SJCRH30 (cell line): ENCODE data around the gene USP7. TPM values are rescaled to one million over a fixed set of nuclear protein-coding genes. Genes with fewer than 3 reads are reported as not detected.
"Not testable (repeated sequence)": the region's sequence is repeated elsewhere in the genome, so short reads cannot be mapped to it uniquely, and the experiment has no call there.

ENCODE experiments used
- DNase-seq, 2 experiments: peaks; one replicate each; pipeline ENCODE4 v3.0.0-alpha.2; 2015 to 2020
- H3K27ac ChIP-seq: fragments of 250-450 bp; sonication (Bioruptor Pico); 2 replicates; pipeline ENCODE4 v1.5.1; 2020; ENCODE audit warnings: mild to moderate bottlenecking, moderate library complexity
- H3K27me3 ChIP-seq: fragments of 250-450 bp; sonication (Bioruptor Pico); 2 replicates; pipeline ENCODE4 v1.5.1; 2020; ENCODE audit warnings: mild to moderate bottlenecking, moderate library complexity
- H3K36me3 ChIP-seq: fragments of 250-450 bp; sonication (Bioruptor Pico); 2 replicates; pipeline ENCODE4 v1.5.1; 2020; ENCODE audit warnings: mild to moderate bottlenecking, moderate library complexity
- H3K4me1 ChIP-seq: fragments of 250-450 bp; sonication (Bioruptor Pico); 2 replicates; pipeline ENCODE4 v1.5.1; 2020; ENCODE audit warnings: mild to moderate bottlenecking, moderate library complexity
- H3K4me3 ChIP-seq: fragments of 250-450 bp; sonication (Bioruptor Pico); 2 replicates; pipeline ENCODE4 v1.5.1; 2020; ENCODE audit warnings: mild to moderate bottlenecking, moderate library complexity
- H3K9me3 ChIP-seq: fragments of 250-450 bp; sonication (Bioruptor Pico); replicated peaks from 2 replicates; pipeline ENCODE4 v1.5.1; 2020; ENCODE audit warnings: mild to moderate bottlenecking, moderate library complexity
- total RNA-seq: library from RNA; depleted of rRNA; stranded (reverse); fragments of >200 nt; shearing (Covaris generic); gene quantifications from 2 replicates; pipeline ENCODE4 v1.2.3, GENCODE V29; 2014

USP7 gene
- total RNA-seq, 1 experiment from 2014 or later: 91.7 TPM

GRCh38 chr16:8989099-8989878 lies 25.6 kb upstream of the USP7 start:
- no peak for DNase-seq
- H3K27ac ChIP-seq: no peak overlapping the region

DNA sequence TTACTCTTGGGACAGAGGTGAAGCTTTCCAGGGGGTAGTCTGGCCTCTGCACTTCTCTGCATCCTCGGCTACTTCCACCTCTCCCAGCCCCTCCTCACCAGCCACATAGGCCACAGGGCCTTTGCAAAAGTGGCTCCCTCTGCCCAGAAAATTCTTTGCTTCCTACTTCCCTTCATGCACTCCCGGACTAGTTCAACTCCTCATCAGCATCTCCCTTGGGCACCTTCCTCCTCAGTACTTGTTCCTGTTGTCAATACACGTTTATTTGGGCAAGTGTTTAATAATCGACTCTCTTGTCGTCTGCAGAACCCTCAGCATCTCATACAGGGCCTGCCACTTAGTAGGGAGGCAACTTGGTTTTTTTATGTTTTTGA lies 23.1 kb upstream of the USP7 start:
- Histone ChIP-seq H3K9me3 (no peaks in the 10 kb centered on the region), H3K27me3 (no peaks in the 10 kb centered on the region), H3K27ac (no peak overlapping the region), H3K4me3 (no peak overlapping the region), H3K36me3 (no peaks in the 10 kb centered on the region), H3K4me1 (no peaks in the 10 kb centered on the region)
- no peak for DNase-seq

More at GRCh38 chr16:8989099-8989878, 25.6 kb upstream of the USP7 start:
- Histone ChIP-seq H3K4me3 (no peak overlapping the region), H3K36me3 (no peaks in the 10 kb centered on the region), H3K4me1 (no peaks in the 10 kb centered on the region), H3K27me3 (no peaks in the 10 kb centered on the region), H3K9me3 (no peaks in the 10 kb centered on the region)

DNA sequence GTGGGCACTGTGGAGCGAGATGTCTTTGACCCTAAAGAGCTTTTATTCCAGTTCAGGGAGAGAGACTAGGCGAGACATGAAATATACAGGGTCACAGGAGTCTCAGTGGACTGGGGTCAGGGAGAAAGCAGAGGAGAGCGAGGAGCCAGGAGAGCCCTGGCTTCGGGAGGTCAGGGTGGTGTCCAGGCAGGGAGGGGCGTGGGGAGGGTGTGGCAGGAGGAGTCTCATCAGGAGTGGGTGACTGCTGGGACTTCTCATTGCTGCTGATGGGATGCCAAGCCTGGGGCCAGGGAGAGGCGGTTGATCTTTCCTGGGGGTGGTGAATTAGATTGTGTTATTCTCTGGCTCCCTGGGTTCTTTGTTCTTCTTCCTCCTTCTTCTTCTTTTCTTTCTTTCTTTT lies 22.4 kb upstream of the USP7 start:
- Histone ChIP-seq H3K9me3 (no peaks in the 10 kb centered on the region), H3K4me1 (no peaks in the 10 kb centered on the region), H3K4me3 (no peak overlapping the region), H3K36me3 (no peaks in the 10 kb centered on the region), H3K27ac (no peak overlapping the region), H3K27me3 (no peaks in the 10 kb centered on the region)
- no peak for DNase-seq

DNA sequence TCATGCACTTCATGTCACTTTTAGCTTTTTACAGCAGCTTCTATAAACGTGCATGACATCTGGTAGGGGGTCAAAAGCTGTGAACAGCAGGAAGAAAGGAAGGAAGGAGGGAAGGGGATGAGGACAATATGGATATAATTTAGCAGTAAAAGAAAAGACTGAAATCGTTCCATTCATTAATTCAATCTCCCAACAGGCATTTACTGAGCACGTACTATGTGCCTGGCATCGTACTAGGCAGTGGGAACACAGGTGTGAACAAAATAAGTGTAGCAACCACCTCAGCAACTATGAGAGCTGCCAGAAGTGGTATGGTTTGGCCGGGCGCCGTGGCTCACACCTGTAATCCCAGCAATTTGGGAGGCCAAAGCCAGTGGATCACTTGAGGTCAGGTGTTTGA lies 19.1 kb upstream of the USP7 start:
- no peak for DNase-seq
- Histone ChIP-seq H3K27me3 (no peaks in the 10 kb centered on the region), H3K9me3 (no peaks in the 10 kb centered on the region), H3K4me3 (no peak overlapping the region), H3K27ac (no peak overlapping the region), H3K36me3 (no peaks in the 10 kb centered on the region), H3K4me1 (no peaks in the 10 kb centered on the region)

GRCh38 chr16:8981901-8982300 lies 18.2 kb upstream of the USP7 start:
- H3K4me3 ChIP-seq, H3K36me3 ChIP-seq, H3K4me1 ChIP-seq, H3K9me3 ChIP-seq, H3K27me3 ChIP-seq, H3K27ac ChIP-seq, DNase-seq: not testable (repeated sequence)

GRCh38 chr16:8976189-8976588 lies 12.5 kb upstream of the USP7 start:
- H3K36me3 ChIP-seq, H3K9me3 ChIP-seq, H3K4me1 ChIP-seq, DNase-seq, H3K4me3 ChIP-seq, H3K27ac ChIP-seq, H3K27me3 ChIP-seq: not testable (repeated sequence)

- Histone ChIP-seq H3K4me3 (no peak overlapping the region), H3K9me3 (no peaks in the 10 kb centered on the region), H3K27me3 (no peaks in the 10 kb centered on the region), H3K27ac (no peak overlapping the region), H3K36me3 (no peaks in the 10 kb centered on the region), H3K4me1 (peaks cover 4% of the 10 kb centered on the region; the same call in 1 of the 2 replicates)
- no peak for DNase-seq
Measured at GRCh38 chr16:8975039-8975438, 11.3 kb upstream of the USP7 start.

DNA sequence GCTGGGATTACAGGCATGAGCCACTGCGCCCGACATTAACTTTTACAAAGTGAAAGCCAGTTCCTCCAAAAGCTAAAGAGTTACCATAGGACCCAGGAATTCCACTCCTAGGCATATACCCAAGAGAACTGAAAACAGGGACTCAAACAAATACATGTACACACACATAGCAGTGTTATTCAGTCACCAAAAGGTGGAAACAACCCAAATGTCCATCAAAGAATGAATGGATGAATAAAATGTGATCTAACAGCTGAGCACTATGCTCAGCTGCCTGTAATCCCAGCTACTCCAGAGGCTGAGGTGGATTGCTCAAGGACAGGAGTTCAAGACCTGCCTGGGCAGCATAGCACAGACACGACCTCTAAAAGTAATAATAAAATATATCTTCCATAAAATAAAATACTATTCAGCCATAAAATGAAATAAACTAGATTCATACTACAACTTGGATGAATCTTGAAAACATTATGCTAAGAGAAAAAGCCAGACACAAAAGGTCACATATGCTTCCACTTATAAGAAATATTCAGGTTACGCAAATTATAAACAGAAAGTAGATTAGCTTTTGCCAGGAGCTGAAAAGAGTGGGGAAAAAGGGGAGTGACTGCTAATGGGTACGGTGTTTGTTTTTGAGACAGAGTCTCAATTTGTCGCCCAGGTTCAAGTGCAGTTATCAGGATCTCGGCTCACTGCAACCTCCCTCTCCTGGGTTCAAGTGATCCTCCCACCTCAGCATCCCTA lies 9.3 kb upstream of the USP7 start:
- no peak overlapping the region for H3K27ac ChIP-seq
- H3K36me3 ChIP-seq: no peaks in the 10 kb centered on the region
- no peak for DNase-seq
- H3K4me1 ChIP-seq: peaks cover 4% of the 10 kb centered on the region; the same call in 1 of the 2 replicates
- no peaks in the 10 kb centered on the region for H3K27me3 ChIP-seq
- no peak overlapping the region for H3K4me3 ChIP-seq
- H3K9me3 ChIP-seq: no peaks in the 10 kb centered on the region

- no peak for DNase-seq
- H3K4me1 ChIP-seq: peaks cover under 1% of the 10 kb centered on the region; the same call in 1 of the 2 replicates
- no peaks in the 10 kb centered on the region for H3K36me3 ChIP-seq
- no peak overlapping the region for H3K4me3 ChIP-seq
- H3K27me3 ChIP-seq: no peaks in the 10 kb centered on the region
- no peaks in the 10 kb centered on the region for H3K9me3 ChIP-seq
- H3K27ac ChIP-seq: no peak overlapping the region
Measured at GRCh38 chr16:8971416-8971815, 7.7 kb upstream of the USP7 start.

- not testable (repeated sequence) for H3K4me3 ChIP-seq, DNase-seq, H3K27ac ChIP-seq, H3K36me3 ChIP-seq, H3K4me1 ChIP-seq, H3K27me3 ChIP-seq, H3K9me3 ChIP-seq
Measured at GRCh38 chr16:8969202-8969897, 5.6 kb upstream of the USP7 start.

GRCh38 chr16:8968054-8968453 lies 4.3 kb upstream of the USP7 start:
- DNase-seq, H3K27me3 ChIP-seq, H3K9me3 ChIP-seq: not testable (repeated sequence)

GRCh38 chr16:8967132-8967821 lies 3.6 kb upstream of the USP7 start:
- DNase-seq: no peak

More at GRCh38 chr16:8968054-8968453, 4.3 kb upstream of the USP7 start:
- H3K4me1 ChIP-seq, H3K27ac ChIP-seq, H3K36me3 ChIP-seq, H3K4me3 ChIP-seq: not testable (repeated sequence)

GRCh38 chr16:8966817-8967131 lies 3.1 kb upstream of the USP7 start:
- H3K27ac ChIP-seq: no peak overlapping the region

More at GRCh38 chr16:8967132-8967821, 3.6 kb upstream of the USP7 start:
- Histone ChIP-seq H3K4me3 (no peak overlapping the region), H3K27ac (no peak overlapping the region), H3K36me3 (no peaks in the 10 kb centered on the region), H3K27me3 (no peaks in the 10 kb centered on the region), H3K4me1 (no peaks in the 10 kb centered on the region), H3K9me3 (no peaks in the 10 kb centered on the region)

GRCh38 chr16:8964462-8964861 lies 756 bp upstream of the USP7 start:
- Histone ChIP-seq H3K27ac (no peak overlapping the region), H3K27me3 (no peaks in the 10 kb centered on the region), H3K4me3 (peak overlapping the region; percentile 62), H3K9me3 (no peaks in the 10 kb centered on the region), H3K4me1 (peaks cover 15% of the 10 kb centered on the region), H3K36me3 (no peaks in the 10 kb centered on the region)
- DNase-seq: no peak

More at GRCh38 chr16:8966817-8967131, 3.1 kb upstream of the USP7 start:
- no peaks in the 10 kb centered on the region for H3K4me1 ChIP-seq
- H3K36me3 ChIP-seq: no peaks in the 10 kb centered on the region
- no peaks in the 10 kb centered on the region for H3K27me3 ChIP-seq
- H3K4me3 ChIP-seq: no peak overlapping the region
- no peak for DNase-seq
- no peaks in the 10 kb centered on the region for H3K9me3 ChIP-seq
